ENCODE results near the gene GALNT11.
"Not testable (repeated sequence)": the region's sequence is repeated elsewhere in the genome, so short reads cannot be mapped to it uniquely, and the experiment has no call there.

- TF ChIP-seq, protein P1, sequence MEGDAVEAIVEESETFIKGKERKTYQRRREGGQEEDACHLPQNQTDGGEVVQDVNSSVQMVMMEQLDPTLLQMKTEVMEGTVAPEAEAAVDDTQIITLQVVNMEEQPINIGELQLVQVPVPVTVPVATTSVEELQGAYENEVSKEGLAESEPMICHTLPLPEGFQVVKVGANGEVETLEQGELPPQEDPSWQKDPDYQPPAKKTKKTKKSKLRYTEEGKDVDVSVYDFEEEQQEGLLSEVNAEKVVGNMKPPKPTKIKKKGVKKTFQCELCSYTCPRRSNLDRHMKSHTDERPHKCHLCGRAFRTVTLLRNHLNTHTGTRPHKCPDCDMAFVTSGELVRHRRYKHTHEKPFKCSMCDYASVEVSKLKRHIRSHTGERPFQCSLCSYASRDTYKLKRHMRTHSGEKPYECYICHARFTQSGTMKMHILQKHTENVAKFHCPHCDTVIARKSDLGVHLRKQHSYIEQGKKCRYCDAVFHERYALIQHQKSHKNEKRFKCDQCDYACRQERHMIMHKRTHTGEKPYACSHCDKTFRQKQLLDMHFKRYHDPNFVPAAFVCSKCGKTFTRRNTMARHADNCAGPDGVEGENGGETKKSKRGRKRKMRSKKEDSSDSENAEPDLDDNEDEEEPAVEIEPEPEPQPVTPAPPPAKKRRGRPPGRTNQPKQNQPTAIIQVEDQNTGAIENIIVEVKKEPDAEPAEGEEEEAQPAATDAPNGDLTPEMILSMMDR (IDR thresholded peaks at IDR 0.05) = not testable (repeated sequence)
- not testable (repeated sequence) for TF ChIP-seq POLR2A (IDR thresholded peaks at IDR 0.05)
These were observed 5.2 kb downstream of the GALNT11 start for GRCh38 chr7:152030639-152031038.

All from heart left ventricle (tissue), 13 donors.